ENCODE measurements around the gene DIPK1A.

DNA sequence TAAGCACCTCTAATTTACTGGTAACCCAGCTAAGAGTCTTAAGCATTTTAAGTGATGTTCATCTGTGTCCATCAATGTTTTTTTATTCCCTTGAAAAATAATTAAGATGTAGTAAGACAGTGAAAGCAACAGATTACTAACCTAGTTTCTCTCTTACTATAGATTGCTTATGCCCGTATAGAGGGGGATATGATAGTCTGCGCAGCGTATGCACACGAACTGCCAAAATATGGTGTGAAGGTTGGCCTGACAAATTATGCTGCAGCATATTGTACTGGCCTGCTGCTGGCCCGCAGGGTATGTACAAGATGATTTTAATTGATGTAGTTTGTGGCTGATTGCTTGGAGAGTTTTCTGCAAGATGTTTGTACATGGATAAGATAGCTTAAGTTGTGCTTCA lies 126.6 kb downstream of the DIPK1A start:
- TF ChIP-seq CTCF (IDR thresholded peaks at IDR 0.05 in 8 of 11, conservative IDR thresholded peaks at IDR 0.05 in 3 of 11) (no peak), POLR2AphosphoS5 (IDR thresholded peaks at IDR 0.05) (no peak)

All from spleen (tissue), 7 donors.